GM10266 (cell line): ENCODE results near the gene SLC4A5.

Experiments
- DNase-seq: peaks from one replicate; pipeline ENCODE4 v3.0.0; 2012; ENCODE audit errors: extremely low spot score
- CTCF ChIP-seq: IDR thresholded peaks from 2 replicates; pipeline ENCODE4 v1.5.1; 2012; ENCODE audit warnings: mild to moderate bottlenecking, low read depth; ENCODE audit not compliant: control insufficient read depth, insufficient read depth; ENCODE audit errors: missing control alignments

SLC4A5 gene

GRCh38 chr2:74178211-74179062 lies 164.8 kb downstream of the SLC4A5 start, which contains the start of gene MOB1A:
Gene MOB1A (minus strand): TSS chr2:74178879. CDS start chr2:74178674, 205 bp downstream.
- DNase-seq, result peak; percentile 95
- TF ChIP-seq CTCF, result no peak

- no peak for TF ChIP-seq CTCF
- DNase-seq, result no peak
Observed at GRCh38 chr2:74177696-74178095, 165.5 kb downstream of the SLC4A5 start.

- no peak for DNase-seq
- no peak for TF ChIP-seq CTCF
Observed at GRCh38 chr2:74174909-74175308, 168.3 kb downstream of the SLC4A5 start.

- DNase-seq, result peak; percentile 32
- no peak for TF ChIP-seq CTCF
Observed at GRCh38 chr2:74168739-74169138, 174.5 kb downstream of the SLC4A5 start.
